KMS-11 (cell line): ENCODE data around the gene NRROS.
A peak's percentile ranks its signal among the peaks of the same experiment; 100 is the strongest.
"Not testable (repeated sequence)": the region's sequence is repeated elsewhere in the genome, so short reads cannot be mapped to it uniquely, and the experiment has no call there.

Source experiments
- H2AFZ ChIP-seq: fragments of 200-600 bp; sonication (generic); 2 replicates; pipeline ENCODE4 v1.6.1; 2016; ENCODE audit warnings: antibody characterized with exemption, mixed run types, low read depth
- H3K27ac ChIP-seq: fragments of 200-600 bp; sonication (generic); 2 replicates; pipeline ENCODE4 v1.6.1; 2016; ENCODE audit warnings: mild to moderate bottlenecking, mixed run types
- H3K27me3 ChIP-seq: fragments of 200-600 bp; sonication (generic); 2 replicates; pipeline ENCODE4 v1.6.1; 2017; ENCODE audit warnings: mild to moderate bottlenecking, low read depth, mixed run types, moderate library complexity; ENCODE audit not compliant: insufficient read depth
- H3K36me3 ChIP-seq: fragments of 200-600 bp; sonication (generic); 2 replicates; pipeline ENCODE4 v1.6.1; 2017; ENCODE audit warnings: mild to moderate bottlenecking, mixed run types; ENCODE audit not compliant: insufficient read depth
- H3K4me1 ChIP-seq: fragments of 200-600 bp; sonication (generic); 2 replicates; pipeline ENCODE4 v1.6.1; 2016; ENCODE audit warnings: mild to moderate bottlenecking, low read depth, mixed run types; ENCODE audit not compliant: poor library complexity, severe bottlenecking
- H3K4me2 ChIP-seq: fragments of 200-600 bp; sonication (generic); 2 replicates; pipeline ENCODE4 v1.7.0; 2016; ENCODE audit warnings: mild to moderate bottlenecking, mixed run types
- H3K4me3 ChIP-seq: fragments of 200-600 bp; sonication (generic); IDR thresholded peaks from 2 replicates; pipeline ENCODE4 v1.6.1; 2017; ENCODE audit warnings: low read depth, low read length, mixed read lengths; ENCODE audit not compliant: insufficient read depth
- H3K79me2 ChIP-seq: fragments of 200-600 bp; sonication (generic); 2 replicates; pipeline ENCODE4 v1.6.1; 2016; ENCODE audit warnings: low read depth, mixed run types; ENCODE audit not compliant: insufficient read depth
- H3K9ac ChIP-seq: fragments of 200-600 bp; sonication (generic); 2 replicates; pipeline ENCODE4 v1.6.1; 2016; ENCODE audit warnings: mild to moderate bottlenecking, mixed run types
- H4K20me1 ChIP-seq: fragments of 200-600 bp; sonication (generic); 2 replicates; pipeline ENCODE4 v1.6.1; 2016; ENCODE audit warnings: mild to moderate bottlenecking, mixed run types; ENCODE audit not compliant: insufficient read depth
- CTCF ChIP-seq: fragments of 200-600 bp; sonication (generic); conservative IDR thresholded peaks from 2 replicates; pipeline ENCODE4 v1.6.1; 2017; ENCODE audit warnings: low read depth, mild to moderate bottlenecking, antibody characterized with exemption, low read length, moderate library complexity, mixed read lengths

The NRROS gene

GRCh38 chr3:196639483-196640296 lies at the start of gene NRROS:
NRROS (plus strand) TSS chr3:196639694; CDS start chr3:196654540, 14,846 bp downstream.
- Histone ChIP-seq H2AFZ (peak within 1 kb of the TSS; percentile 93), H4K20me1 (no peaks in the 10 kb centered on the region), H3K27ac (peak within 1 kb of the TSS; percentile 70), H3K4me2 (peak within 1 kb of the TSS; percentile 65), H3K36me3 (no peaks in the 10 kb centered on the region), H3K4me1 (peaks cover 17% of the 10 kb centered on the region), H3K27me3 (no peaks in the 10 kb centered on the region), H3K79me2 (peaks cover 19% of the 10 kb centered on the region; the same call in 1 of the 2 replicates), H3K4me3 (peak within 1 kb of the TSS; percentile 66), H3K9ac (peak within 1 kb of the TSS; percentile 93)
- no peak for TF ChIP-seq CTCF

- H3K4me2 ChIP-seq = no peak overlapping the region
- H3K79me2 ChIP-seq = no peaks in the 10 kb centered on the region
- H3K9ac ChIP-seq = no peak overlapping the region
- H4K20me1 ChIP-seq = no peaks in the 10 kb centered on the region
- no peaks in the 10 kb centered on the region for H3K36me3 ChIP-seq
- TF ChIP-seq CTCF = no peak
- no peak overlapping the region for H3K27ac ChIP-seq
- no peaks in the 10 kb centered on the region for H3K27me3 ChIP-seq
- no peaks in the 10 kb centered on the region for H3K4me1 ChIP-seq
- no peak overlapping the region for H2AFZ ChIP-seq
- H3K4me3 ChIP-seq = no peak overlapping the region
Observed at GRCh38 chr3:196590279-196590678, 49.2 kb upstream of the NRROS start.

- H2AFZ ChIP-seq = no peak overlapping the region; the same call in 1 of the 2 replicates
Observed at GRCh38 chr3:196596355-196596754, 43.1 kb upstream of the NRROS start.

GRCh38 chr3:196597971-196598733 lies 41.3 kb upstream of the NRROS start:
- H3K9ac ChIP-seq, H3K79me2 ChIP-seq, H3K4me1 ChIP-seq, H3K27ac ChIP-seq, H3K4me2 ChIP-seq, H3K27me3 ChIP-seq, H4K20me1 ChIP-seq, H3K4me3 ChIP-seq, H3K36me3 ChIP-seq, H2AFZ ChIP-seq: not testable (repeated sequence)

More at GRCh38 chr3:196596355-196596754, 43.1 kb upstream of the NRROS start:
- Histone ChIP-seq H3K27ac (no peak overlapping the region; the same call in 1 of the 2 replicates), H3K4me2 (no peak overlapping the region), H3K4me3 (no peak overlapping the region), H3K36me3 (no peaks in the 10 kb centered on the region), H3K9ac (no peak overlapping the region), H3K27me3 (no peaks in the 10 kb centered on the region), H4K20me1 (no peaks in the 10 kb centered on the region), H3K79me2 (no peaks in the 10 kb centered on the region), H3K4me1 (no peaks in the 10 kb centered on the region)
- no peak for TF ChIP-seq CTCF
